Left lung (tissue), 10 donors: ENCODE measurements around the gene FOXL3. TPM values are rescaled to one million over a fixed set of nuclear protein-coding genes. Genes with fewer than 3 reads are reported as not detected.

Experiments
- ATAC-seq: fragments of 200-7000 bp; cut with Tn5 transposase; one replicate; pipeline ENCODE4 v1.9.1; 2020; ENCODE audit warnings: moderate library complexity
- DNase-seq, 4 donors: peaks; one replicate each; pipeline ENCODE4 v3.0.0-alpha.2; 2013 to 2020
- H3K27ac ChIP-seq, 2 donors: fragments of 200-600 bp; sonication (generic) in 1 of 2; one replicate each; pipeline versions ENCODE4 v1.5.0 to v1.8.0; 2020 to 2021
- H3K27me3 ChIP-seq, 2 donors: fragments of 200-600 bp; sonication (generic) in 1 of 2; one replicate each; pipeline versions ENCODE4 v1.5.0 to v1.8.0; 2020 to 2021
- H3K36me3 ChIP-seq, 2 donors: fragments of 200-600 bp; sonication (generic) in 1 of 2; one replicate each; pipeline versions ENCODE4 v1.5.0 to v1.8.0; 2020 to 2021
- H3K4me1 ChIP-seq, 2 donors: fragments of 200-600 bp; one replicate each; pipeline ENCODE4 v1.8.0; 2021
- H3K4me3 ChIP-seq, 2 donors: fragments of 200-600 bp; sonication (generic) in 1 of 2; one replicate each; pipeline versions ENCODE4 v1.5.0 to v1.8.0; 2020 to 2021; ENCODE audit warnings: mild to moderate bottlenecking in 1 of 2
- H3K9me3 ChIP-seq, 2 donors: fragments of 200-600 bp; sonication (generic) in 1 of 2; one replicate each; pipeline versions ENCODE4 v1.5.0 to v1.8.0; 2020 to 2021
- intact Hi-C, 2 donors: fragments of 100-400 bp; cut with DNase I; formaldehyde crosslinking; loops; one replicate each; pipeline versions ENCODE4 v1.11.2 to v1.14.2; 2022
- polyA plus RNA-seq, 6 donors: library from polyadenylated mRNA; unstranded; fragments of 120-200 nt; gene quantifications; one replicate each; pipeline ENCODE4 v1.2.1, GENCODE V29; 2013; ENCODE audit not compliant: insufficient read length in 6 of 6
- total RNA-seq, 2 donors: library from RNA; stranded (reverse); fragmentation: NEBNext Ultra II Directional; extraction: Animal tissue kit (Norgen Biotek cat#: 25700); gene quantifications; one replicate each; pipeline ENCODE4 v1.2.1, GENCODE V29; 2021
- TF ChIP-seq, protein P1 (sequence below), 2 donors: fragments of 200-600 bp; sonication (generic) in 1 of 2; IDR thresholded peaks; one replicate each; pipeline versions ENCODE4 v1.5.0 to v1.8.0; 2021; ENCODE audit warnings: antibody characterized with exemption in 2 of 2
- donor health status: DM: no; HTN: yes; CAD: no.
- donor health status: DM: no; HTN: no; CAD: no.

Gene FOXL3
- total and polyA plus RNA-seq, 8 donors = not detected

- no peak overlapping the region for H3K27ac ChIP-seq
- no peaks in the 10 kb centered on the region for H3K27me3 ChIP-seq
- intact Hi-C loops = no loop called here
- no peak for ATAC-seq
- no peaks in the 10 kb centered on the region for H3K36me3 ChIP-seq
- peak in 1 of 4 donors; percentile 63 for DNase-seq
- H3K4me1 ChIP-seq = no peaks in the 10 kb centered on the region
- H3K4me3 ChIP-seq = no peak overlapping the region
- H3K9me3 ChIP-seq = no peaks in the 10 kb centered on the region
- TF ChIP-seq, protein P1, sequence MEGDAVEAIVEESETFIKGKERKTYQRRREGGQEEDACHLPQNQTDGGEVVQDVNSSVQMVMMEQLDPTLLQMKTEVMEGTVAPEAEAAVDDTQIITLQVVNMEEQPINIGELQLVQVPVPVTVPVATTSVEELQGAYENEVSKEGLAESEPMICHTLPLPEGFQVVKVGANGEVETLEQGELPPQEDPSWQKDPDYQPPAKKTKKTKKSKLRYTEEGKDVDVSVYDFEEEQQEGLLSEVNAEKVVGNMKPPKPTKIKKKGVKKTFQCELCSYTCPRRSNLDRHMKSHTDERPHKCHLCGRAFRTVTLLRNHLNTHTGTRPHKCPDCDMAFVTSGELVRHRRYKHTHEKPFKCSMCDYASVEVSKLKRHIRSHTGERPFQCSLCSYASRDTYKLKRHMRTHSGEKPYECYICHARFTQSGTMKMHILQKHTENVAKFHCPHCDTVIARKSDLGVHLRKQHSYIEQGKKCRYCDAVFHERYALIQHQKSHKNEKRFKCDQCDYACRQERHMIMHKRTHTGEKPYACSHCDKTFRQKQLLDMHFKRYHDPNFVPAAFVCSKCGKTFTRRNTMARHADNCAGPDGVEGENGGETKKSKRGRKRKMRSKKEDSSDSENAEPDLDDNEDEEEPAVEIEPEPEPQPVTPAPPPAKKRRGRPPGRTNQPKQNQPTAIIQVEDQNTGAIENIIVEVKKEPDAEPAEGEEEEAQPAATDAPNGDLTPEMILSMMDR (IDR thresholded peaks at IDR 0.05) = no peak
Measured at GRCh38 chr7:340200-340937, 50.4 kb downstream of the FOXL3 start.

Other genes with a start within 250 kb of the FOXL3 start
- gene FAM20C, start 97.6 kb upstream of the FOXL3 start, total RNA-seq = 10 to 100 TPM; 44.6 to 75.5 TPM
- gene FAM20C, start 97.6 kb upstream of the FOXL3 start, polyA plus RNA-seq = 10 to 100 TPM; 21.2 to 37.5 (median 28.1) TPM
- gene PDGFA, start 229.7 kb downstream of the FOXL3 start, total RNA-seq = 10 to 100 TPM; 29.1 to 69.4 TPM
- 10 to 100 TPM; 25.9 to 49.6 (median 36.3) TPM for gene PDGFA, start 229.7 kb downstream of the FOXL3 start, polyA plus RNA-seq